NB4 (cell line): ENCODE measurements around the gene LRRK1.

ENCODE experiments used
- MYC ChIP-seq: IDR thresholded peaks from 2 replicates; pipeline ENCODE4 v1.6.1; 2011; ENCODE audit warnings: low read depth, low read length
- POLR2A ChIP-seq: IDR thresholded peaks from 2 replicates; pipeline ENCODE4 v1.6.1; 2011; ENCODE audit warnings: mild to moderate bottlenecking; ENCODE audit not compliant: insufficient read length; ENCODE audit errors: extremely low read depth
- TF ChIP-seq, protein P1 (sequence below): IDR thresholded peaks from one replicate; pipeline ENCODE4 v1.5.1; 2012; ENCODE audit warnings: low read depth, low read length
- TF ChIP-seq, protein P2 (sequence below): IDR thresholded peaks from 2 replicates; pipeline ENCODE4 v1.6.1; 2011; ENCODE audit warnings: low read depth, low read length

DNA sequence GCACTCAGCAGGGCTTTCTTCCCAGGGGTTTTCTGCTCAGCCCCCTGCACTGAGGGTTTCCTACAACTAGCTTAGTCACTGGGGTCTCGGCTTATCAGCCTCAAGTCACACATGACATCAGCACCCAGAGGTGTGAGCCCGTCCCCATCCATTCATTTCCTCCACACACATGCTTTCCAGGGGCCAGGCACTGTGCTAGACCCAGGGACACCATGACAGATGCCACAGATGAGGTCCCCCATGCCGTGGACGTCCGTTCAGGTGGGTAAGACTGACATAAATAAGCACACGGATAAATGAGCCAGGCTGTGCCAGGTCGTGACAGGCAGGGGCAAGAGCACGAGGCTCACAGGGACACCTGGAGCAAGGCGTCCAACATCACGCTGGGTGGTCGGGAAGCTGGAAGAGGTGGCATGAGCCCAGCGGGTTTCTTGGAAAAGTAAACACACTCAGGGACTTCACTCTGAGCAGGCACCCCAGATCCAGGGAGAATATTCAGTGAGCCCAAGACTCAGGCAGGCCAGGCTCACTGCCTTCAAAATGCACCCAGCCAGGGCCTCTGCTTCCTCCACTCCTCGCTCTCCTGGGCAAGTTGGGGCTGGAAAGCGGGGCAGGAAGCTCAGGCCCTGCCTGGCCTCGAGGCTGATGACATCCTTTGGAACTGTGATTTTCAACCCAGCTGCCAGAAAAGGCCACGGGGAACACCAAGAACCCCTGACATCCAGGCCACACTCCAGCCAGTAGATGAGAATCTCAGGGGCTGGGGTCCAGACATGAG, 193.4 kb downstream of the LRRK1 start:
- TF ChIP-seq POLR2A: no peak
- TF ChIP-seq, protein P1, sequence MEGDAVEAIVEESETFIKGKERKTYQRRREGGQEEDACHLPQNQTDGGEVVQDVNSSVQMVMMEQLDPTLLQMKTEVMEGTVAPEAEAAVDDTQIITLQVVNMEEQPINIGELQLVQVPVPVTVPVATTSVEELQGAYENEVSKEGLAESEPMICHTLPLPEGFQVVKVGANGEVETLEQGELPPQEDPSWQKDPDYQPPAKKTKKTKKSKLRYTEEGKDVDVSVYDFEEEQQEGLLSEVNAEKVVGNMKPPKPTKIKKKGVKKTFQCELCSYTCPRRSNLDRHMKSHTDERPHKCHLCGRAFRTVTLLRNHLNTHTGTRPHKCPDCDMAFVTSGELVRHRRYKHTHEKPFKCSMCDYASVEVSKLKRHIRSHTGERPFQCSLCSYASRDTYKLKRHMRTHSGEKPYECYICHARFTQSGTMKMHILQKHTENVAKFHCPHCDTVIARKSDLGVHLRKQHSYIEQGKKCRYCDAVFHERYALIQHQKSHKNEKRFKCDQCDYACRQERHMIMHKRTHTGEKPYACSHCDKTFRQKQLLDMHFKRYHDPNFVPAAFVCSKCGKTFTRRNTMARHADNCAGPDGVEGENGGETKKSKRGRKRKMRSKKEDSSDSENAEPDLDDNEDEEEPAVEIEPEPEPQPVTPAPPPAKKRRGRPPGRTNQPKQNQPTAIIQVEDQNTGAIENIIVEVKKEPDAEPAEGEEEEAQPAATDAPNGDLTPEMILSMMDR: no peak
- no peak for TF ChIP-seq MYC
- TF ChIP-seq, protein P2, sequence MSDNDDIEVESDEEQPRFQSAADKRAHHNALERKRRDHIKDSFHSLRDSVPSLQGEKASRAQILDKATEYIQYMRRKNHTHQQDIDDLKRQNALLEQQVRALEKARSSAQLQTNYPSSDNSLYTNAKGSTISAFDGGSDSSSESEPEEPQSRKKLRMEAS: no peak
